Fibroblast of the aortic adventitia (primary cell): ENCODE data around the gene DRD2. TPM values are rescaled to one million over a fixed set of nuclear protein-coding genes. Genes with fewer than 3 reads are reported as not detected.

Experiments used
- DNase-seq: peaks from one replicate; pipeline ENCODE4 v3.0.0-alpha.2; 2010; ENCODE audit warnings: low read depth
- H3K4me3 ChIP-seq: 2 replicates; pipeline ENCODE4 v1.5.1; 2011; ENCODE audit warnings: low read depth, mild to moderate bottlenecking, control low read depth, low read length, moderate library complexity
- total RNA-seq: library from RNA; depleted of rRNA; stranded (reverse); fragments of >200 nt; gene quantifications from 2 replicates; pipeline ENCODE4 v1.2.3, GENCODE V29; 2012; ENCODE audit warnings: low replicate concordance
- TF ChIP-seq, protein P1 (sequence below): IDR thresholded peaks from 2 replicates; pipeline ENCODE4 v1.5.1; 2011; ENCODE audit warnings: mild to moderate bottlenecking, low read length, control low read depth, inconsistent platforms; ENCODE audit not compliant: insufficient read depth

The DRD2 gene
- total RNA-seq, 1 donor = not detected

DNA sequence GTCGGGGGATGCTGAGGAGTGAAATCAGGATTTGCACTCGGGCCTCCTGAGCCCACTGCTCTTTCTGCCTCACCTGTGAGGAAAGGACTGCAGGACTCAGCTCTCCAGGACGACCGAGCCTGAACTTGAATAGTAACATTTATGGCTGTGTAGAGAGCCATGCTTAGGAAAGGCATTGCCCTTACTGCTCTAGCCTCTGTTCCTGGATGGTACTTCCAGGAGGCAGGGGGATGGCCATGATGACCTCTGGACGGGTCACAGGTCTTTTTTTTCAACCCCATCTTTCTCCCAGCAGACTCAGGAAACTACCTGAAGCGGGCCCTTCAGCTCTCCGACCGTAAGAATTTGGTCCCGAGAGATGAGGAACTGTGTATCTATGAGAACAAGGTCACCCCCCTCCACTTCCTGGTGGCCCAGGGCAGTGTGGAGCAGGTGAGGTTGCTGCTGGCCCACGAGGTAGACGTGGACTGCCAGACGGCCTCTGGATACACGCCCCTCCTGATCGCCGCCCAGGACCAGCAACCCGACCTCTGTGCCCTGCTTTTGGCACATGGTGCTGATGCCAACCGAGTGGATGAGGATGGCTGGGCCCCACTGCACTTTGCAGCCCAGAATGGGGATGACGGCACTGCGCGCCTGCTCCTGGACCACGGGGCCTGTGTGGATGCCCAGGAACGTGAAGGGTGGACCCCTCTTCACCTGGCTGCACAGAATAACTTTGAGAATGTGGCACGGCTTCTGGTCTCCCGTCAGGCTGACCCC lies 76.3 kb downstream of the DRD2 start:
- no peak overlapping the region for H3K4me3 ChIP-seq
- no peak for DNase-seq
- TF ChIP-seq, protein P1, sequence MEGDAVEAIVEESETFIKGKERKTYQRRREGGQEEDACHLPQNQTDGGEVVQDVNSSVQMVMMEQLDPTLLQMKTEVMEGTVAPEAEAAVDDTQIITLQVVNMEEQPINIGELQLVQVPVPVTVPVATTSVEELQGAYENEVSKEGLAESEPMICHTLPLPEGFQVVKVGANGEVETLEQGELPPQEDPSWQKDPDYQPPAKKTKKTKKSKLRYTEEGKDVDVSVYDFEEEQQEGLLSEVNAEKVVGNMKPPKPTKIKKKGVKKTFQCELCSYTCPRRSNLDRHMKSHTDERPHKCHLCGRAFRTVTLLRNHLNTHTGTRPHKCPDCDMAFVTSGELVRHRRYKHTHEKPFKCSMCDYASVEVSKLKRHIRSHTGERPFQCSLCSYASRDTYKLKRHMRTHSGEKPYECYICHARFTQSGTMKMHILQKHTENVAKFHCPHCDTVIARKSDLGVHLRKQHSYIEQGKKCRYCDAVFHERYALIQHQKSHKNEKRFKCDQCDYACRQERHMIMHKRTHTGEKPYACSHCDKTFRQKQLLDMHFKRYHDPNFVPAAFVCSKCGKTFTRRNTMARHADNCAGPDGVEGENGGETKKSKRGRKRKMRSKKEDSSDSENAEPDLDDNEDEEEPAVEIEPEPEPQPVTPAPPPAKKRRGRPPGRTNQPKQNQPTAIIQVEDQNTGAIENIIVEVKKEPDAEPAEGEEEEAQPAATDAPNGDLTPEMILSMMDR = no peak

DNA sequence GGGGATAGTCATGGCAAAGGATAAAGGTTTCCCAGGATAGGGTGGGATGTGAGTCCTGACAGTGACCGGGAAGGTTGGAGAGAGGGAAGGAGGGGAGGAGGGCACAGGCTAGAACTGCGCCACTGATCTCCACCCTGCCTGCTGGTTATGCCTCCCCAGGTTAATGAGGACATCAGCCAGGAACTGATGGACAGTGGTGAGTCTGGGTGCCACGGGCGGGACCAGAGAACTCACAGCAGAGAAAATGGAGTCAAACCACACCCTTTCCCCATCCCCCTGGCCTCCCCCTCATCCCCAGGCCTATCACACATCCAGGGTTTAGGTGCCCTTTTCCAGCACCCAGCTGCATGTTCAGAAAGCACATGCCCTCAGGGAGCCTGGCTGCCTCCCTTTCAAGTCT lies 77.4 kb downstream of the DRD2 start:
- TF ChIP-seq, protein P1 = no peak
- H3K4me3 ChIP-seq = no peak overlapping the region
- no peak for DNase-seq

DNA sequence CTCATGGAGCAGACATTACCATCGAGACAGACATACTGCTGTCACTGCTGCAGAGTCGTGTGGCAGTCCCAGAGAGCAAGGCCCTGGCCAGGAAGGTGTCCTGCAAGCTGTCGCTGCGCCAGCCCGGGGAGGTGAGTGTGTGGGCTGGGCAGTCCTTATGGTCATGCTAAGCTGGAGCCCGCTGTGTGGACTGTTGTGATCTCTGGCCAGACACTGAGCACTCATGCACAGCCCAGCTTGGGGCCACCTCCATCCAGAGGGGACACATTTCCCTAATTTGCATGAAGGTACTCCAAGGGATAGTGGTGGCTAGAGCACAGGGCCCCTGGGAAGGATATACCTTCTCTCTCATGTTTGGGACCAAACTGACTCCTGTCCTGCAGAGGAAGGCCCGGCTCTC lies 78.0 kb downstream of the DRD2 start:
- no peak overlapping the region for H3K4me3 ChIP-seq
- DNase-seq = no peak
- TF ChIP-seq, protein P1 = no peak

DNA sequence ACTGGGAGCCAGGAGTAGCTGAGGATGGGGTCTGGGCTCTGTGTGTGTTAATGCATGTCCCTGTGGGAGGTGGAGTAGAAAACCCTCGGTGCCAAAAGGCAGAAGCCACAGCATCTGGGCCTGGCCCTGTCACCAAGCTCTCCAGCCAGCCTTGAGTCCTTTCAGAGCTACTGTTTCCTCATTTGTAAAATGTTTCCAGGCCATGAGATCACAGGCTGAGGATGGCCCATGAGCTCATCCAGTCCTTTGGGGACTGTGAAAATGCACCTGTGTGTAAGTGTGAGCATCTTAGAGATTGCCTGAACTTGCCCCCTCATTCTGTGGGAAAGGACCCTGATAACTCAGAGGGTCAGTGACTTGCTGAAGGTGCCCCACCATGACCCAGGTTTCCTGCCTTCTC lies 78.5 kb downstream of the DRD2 start:
- H3K4me3 ChIP-seq = no peak overlapping the region
- no peak for DNase-seq
- TF ChIP-seq, protein P1 = no peak

DNA sequence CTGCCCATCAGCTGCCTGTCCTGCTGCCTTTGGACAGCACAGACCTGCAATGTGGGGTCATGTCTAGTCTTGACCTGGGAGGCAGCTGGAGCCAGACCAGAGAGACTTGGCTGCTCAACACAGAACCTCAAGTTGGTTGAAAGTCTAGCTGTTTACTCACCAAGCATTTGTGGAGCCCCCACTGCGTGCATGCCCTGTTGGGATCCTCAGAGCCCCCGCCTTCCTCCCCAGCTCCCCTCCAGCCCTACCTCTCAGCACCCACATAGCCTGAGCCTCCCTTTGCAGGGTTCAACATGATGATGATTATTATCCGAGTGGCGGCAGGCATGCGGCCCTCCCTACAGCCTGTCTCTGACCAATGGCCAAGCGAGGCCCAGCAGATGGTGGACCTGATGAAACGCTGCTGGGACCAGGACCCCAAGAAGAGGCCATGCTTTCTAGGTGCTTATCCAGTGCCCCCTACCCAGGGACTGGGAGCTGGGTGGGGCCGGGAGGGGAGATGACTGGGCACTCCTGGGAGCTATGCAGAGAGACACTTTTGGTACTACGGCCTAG lies 79.3 kb downstream of the DRD2 start:
- H3K4me3 ChIP-seq = no peak overlapping the region
- TF ChIP-seq, protein P1 = no peak
- no peak for DNase-seq

DNA sequence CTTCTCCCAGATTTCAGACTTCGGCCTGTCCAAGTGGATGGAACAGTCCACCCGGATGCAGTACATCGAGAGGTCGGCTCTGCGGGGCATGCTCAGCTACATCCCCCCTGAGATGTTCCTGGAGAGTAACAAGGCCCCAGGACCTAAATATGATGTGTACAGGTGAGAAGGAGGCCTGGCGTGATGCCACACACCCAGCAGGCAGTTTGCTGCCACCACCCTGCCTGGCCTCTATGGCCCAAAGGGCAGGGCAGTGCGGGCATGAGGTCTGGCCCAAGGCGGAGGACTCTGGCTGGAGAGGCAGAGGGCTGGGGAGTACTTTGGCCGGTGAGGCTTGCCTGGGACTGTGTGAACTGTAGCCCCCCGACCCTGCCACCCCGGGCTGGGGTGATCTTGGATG lies 80.3 kb downstream of the DRD2 start:
- TF ChIP-seq, protein P1 = no peak
- no peak for DNase-seq
- no peak overlapping the region for H3K4me3 ChIP-seq
